A549 (cell line): ENCODE results near the gene B9D2.

Experiments
- CHD4 ChIP-seq: fragments of 200-600 bp; sonication (generic); IDR thresholded peaks from 2 replicates; pipeline ENCODE4 v1.6.1; 2016; ENCODE audit warnings: antibody characterized with exemption, mild to moderate bottlenecking, borderline replicate concordance
- MAZ ChIP-seq: fragments of 150-350 bp; IDR thresholded peaks from 2 replicates; pipeline ENCODE4 v1.6.1; 2014; ENCODE audit warnings: antibody characterized with exemption, low read depth, low read length, borderline replicate concordance
- RAD21 ChIP-seq, 2 experiments: fragments of >200 bp in 1 of 2; sonication (Bioruptor Twin) in 1 of 2; formaldehyde crosslinking in 1 of 2; IDR thresholded peaks in 1 of 2; conservative IDR thresholded peaks in 1 of 2; 2 replicates in 1 of 2; 3 replicates in 1 of 2; pipeline ENCODE4 v1.6.1; 2012 to 2018; ENCODE audit warnings: inconsistent platforms in 1 of 2
- TF ChIP-seq, protein P1 (sequence below): fragments of >200 bp; sonication (Bioruptor Twin); formaldehyde crosslinking; IDR thresholded peaks from 3 replicates; pipeline ENCODE4 v1.5.1; 2016

DNA sequence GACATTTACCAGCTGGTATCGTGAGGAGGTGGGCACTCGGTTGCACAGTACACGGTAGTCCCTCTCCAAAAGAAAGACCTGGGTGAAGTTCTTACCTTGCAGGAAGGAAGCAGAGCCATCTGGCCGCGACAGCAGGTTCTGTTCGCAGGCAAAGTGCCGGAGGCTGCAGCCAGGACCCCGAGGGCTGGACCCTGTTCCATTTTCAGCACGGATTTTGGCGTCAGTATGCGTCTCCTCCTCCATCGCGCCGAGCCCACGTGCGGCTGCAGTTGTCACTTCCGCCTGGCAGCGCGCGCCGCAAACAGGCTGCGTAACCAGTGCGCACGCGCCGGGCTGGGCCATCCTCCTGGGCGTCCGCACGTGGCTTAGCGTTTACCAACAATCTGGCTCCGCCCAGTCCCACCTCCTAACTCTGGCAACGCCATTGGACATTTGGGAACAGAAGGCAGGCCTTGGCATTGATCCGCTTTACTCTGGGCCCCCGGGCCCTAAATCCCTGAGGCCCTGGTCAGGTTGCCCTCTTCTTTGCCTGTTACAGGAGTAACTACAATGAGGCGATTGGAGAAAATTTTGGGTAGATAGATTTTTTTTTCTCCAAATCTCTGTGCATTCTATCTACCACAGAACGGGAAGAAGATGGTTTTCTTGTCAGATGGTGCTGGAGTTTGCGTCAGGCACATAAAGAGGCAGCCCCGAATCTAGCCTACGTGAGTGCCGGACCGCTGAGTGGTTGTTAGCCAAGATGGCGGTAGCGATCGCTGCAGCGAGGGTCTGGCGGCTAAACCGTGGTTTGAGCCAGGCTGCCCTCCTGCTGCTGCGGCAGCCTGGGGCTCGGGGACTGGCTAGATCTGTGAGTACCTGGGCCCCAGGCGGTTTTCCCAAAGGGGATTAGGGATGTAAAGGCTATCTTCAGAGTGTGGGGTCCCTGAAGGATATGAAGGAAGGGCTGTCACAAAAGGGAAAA is 33.4 kb upstream of the B9D2 start, which contains the start of the genes BCKDHA and EXOSC5:
- TF ChIP-seq RAD21 (conservative IDR thresholded peaks at IDR 0.05 in 1 of 2, IDR thresholded peaks at IDR 0.05 in 1 of 2) (no peak; a peak in 2 of 5 replicates), MAZ (no peak), CHD4 (no peak)
- TF ChIP-seq, protein P1, sequence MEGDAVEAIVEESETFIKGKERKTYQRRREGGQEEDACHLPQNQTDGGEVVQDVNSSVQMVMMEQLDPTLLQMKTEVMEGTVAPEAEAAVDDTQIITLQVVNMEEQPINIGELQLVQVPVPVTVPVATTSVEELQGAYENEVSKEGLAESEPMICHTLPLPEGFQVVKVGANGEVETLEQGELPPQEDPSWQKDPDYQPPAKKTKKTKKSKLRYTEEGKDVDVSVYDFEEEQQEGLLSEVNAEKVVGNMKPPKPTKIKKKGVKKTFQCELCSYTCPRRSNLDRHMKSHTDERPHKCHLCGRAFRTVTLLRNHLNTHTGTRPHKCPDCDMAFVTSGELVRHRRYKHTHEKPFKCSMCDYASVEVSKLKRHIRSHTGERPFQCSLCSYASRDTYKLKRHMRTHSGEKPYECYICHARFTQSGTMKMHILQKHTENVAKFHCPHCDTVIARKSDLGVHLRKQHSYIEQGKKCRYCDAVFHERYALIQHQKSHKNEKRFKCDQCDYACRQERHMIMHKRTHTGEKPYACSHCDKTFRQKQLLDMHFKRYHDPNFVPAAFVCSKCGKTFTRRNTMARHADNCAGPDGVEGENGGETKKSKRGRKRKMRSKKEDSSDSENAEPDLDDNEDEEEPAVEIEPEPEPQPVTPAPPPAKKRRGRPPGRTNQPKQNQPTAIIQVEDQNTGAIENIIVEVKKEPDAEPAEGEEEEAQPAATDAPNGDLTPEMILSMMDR, result no peak
